Endodermal cell (in vitro differentiated cells): ENCODE measurements around the gene CES4A. TPM values are rescaled to one million over a fixed set of nuclear protein-coding genes. Genes with fewer than 3 reads are reported as not detected.
"Not testable (repeated sequence)": the region's sequence is repeated elsewhere in the genome, so short reads cannot be mapped to it uniquely, and the experiment has no call there.

Experiments used
- DNase-seq: peaks from one replicate; pipeline ENCODE4 v3.0.0-alpha.2; 2017
- H3K27ac ChIP-seq: 2 replicates; pipeline ENCODE4 v1.5.1; 2013; ENCODE audit warnings: mild to moderate bottlenecking, low read depth, low read length, moderate library complexity
- H3K27me3 ChIP-seq: 2 replicates; pipeline ENCODE4 v1.6.1; 2013; ENCODE audit warnings: mild to moderate bottlenecking, low read length, moderate library complexity; ENCODE audit not compliant: insufficient read depth, control insufficient read depth, poor library complexity, severe bottlenecking
- H3K36me3 ChIP-seq: 2 replicates; pipeline ENCODE4 v1.7.0; 2013; ENCODE audit warnings: mild to moderate bottlenecking, low read length, moderate library complexity; ENCODE audit not compliant: control insufficient read depth, insufficient read depth
- H3K4me1 ChIP-seq: one replicate; pipeline ENCODE4 v1.7.0; 2013; ENCODE audit warnings: low read length; ENCODE audit not compliant: control insufficient read depth, insufficient read depth
- H3K4me3 ChIP-seq: 2 replicates; pipeline ENCODE4 v1.5.1; 2013; ENCODE audit warnings: mild to moderate bottlenecking, low read length, moderate library complexity
- H3K9ac ChIP-seq: 2 replicates; pipeline ENCODE4 v1.6.1; 2013; ENCODE audit warnings: mild to moderate bottlenecking, low read length, moderate library complexity; ENCODE audit not compliant: poor library complexity, severe bottlenecking; ENCODE audit errors: extremely low read depth
- H3K9me3 ChIP-seq: 2 replicates; pipeline ENCODE4 v1.6.1; 2013; ENCODE audit warnings: mild to moderate bottlenecking, low read length, moderate library complexity; ENCODE audit not compliant: control insufficient read depth
- H3K27ac Mint-ChIP-seq: 2 replicates; pipeline ENCODE4 v1.8.0; 2020; ENCODE audit warnings: mixed read lengths
- H3K27me3 Mint-ChIP-seq: 2 replicates; pipeline ENCODE4 v1.8.0; 2021; ENCODE audit warnings: mild to moderate bottlenecking, mixed read lengths; ENCODE audit not compliant: insufficient read depth
- H3K36me3 Mint-ChIP-seq: 2 replicates; pipeline ENCODE4 v1.8.0; 2020; ENCODE audit warnings: low read depth, mixed read lengths
- H3K4me1 Mint-ChIP-seq: 2 replicates; pipeline ENCODE4 v1.8.0; 2020; ENCODE audit warnings: mixed read lengths
- H3K4me3 Mint-ChIP-seq: 2 replicates; pipeline ENCODE4 v1.8.0; 2020; ENCODE audit warnings: mild to moderate bottlenecking, moderate library complexity, mixed read lengths
- H3K9me3 Mint-ChIP-seq: 2 replicates; pipeline ENCODE4 v1.8.0; 2020; ENCODE audit warnings: mild to moderate bottlenecking, mixed read lengths
- CTCF ChIP-seq: fragments of 200-600 bp; sonication (generic); conservative IDR thresholded peaks from 2 replicates; pipeline ENCODE4 v1.5.0; 2021; ENCODE audit warnings: antibody characterized with exemption, mild to moderate bottlenecking
- WGBS, 2 experiments: methylation state at CpG; one replicate each; pipeline versions ENCODE4 v1.1.5 to v1.1.7; 2013; ENCODE audit warnings: missing lambda C conversion rate in 2 of 2, mixed read lengths in 1 of 2; ENCODE audit not compliant: insufficient coverage in 1 of 2, insufficient read length in 1 of 2; 5-methylcytosine and 5-hydroxymethylcytosine counted together
- total RNA-seq, 2 donors: library from RNA; stranded (reverse); fragmentation: NEBNext Ultra II Directional in 1 of 2; extraction: Animal tissue kit (Norgen Biotek cat#: 25700) in 1 of 2; gene quantifications; 2 replicates in 1 of 2; 3 replicates in 1 of 2; pipeline ENCODE4 v1.2.1, GENCODE V29; 2021

The CES4A gene
- total RNA-seq, 2 donors from 2014 or later = 3.0 to 3.8 TPM

- H3K27me3 ChIP-seq = no peaks in the 10 kb centered on the region
- Mint-ChIP-seq H3K9me3 (peaks cover 9% of the 10 kb centered on the region), H3K4me1 (no peaks in the 10 kb centered on the region), H3K36me3 (no peaks in the 10 kb centered on the region), H3K4me3 (no peak overlapping the region), H3K27ac (no peak overlapping the region), H3K27me3 (peaks cover 1% of the 10 kb centered on the region)
- no peaks in the 10 kb centered on the region for H3K36me3 ChIP-seq
- H3K9me3 ChIP-seq = no peaks in the 10 kb centered on the region
- H3K4me1 ChIP-seq = no peaks in the 10 kb centered on the region
- H3K9ac ChIP-seq = no peak overlapping the region
- no peak for TF ChIP-seq CTCF
- no peak overlapping the region for H3K4me3 ChIP-seq
- WGBS, 2 experiments = 75 to 83% methylated on average over 8 to 9 of the region's 9 CpGs
- DNase-seq = peak; percentile 61
- H3K27ac ChIP-seq = no peak overlapping the region
Measured at GRCh38 chr16:66972983-66973382, 15.4 kb upstream of the CES4A start.

GRCh38 chr16:66973716-66974115 is 14.7 kb upstream of the CES4A start:
- Mint-ChIP-seq H3K27me3 (peaks cover 1% of the 10 kb centered on the region), H3K36me3 (no peaks in the 10 kb centered on the region), H3K4me3 (no peak overlapping the region), H3K27ac (no peak overlapping the region), H3K9me3 (peaks cover 9% of the 10 kb centered on the region), H3K4me1 (no peaks in the 10 kb centered on the region)
- no peak for TF ChIP-seq CTCF
- Histone ChIP-seq H3K4me1 (no peaks in the 10 kb centered on the region), H3K36me3 (no peaks in the 10 kb centered on the region), H3K9me3 (no peaks in the 10 kb centered on the region), H3K9ac (no peak overlapping the region), H3K27me3 (no peaks in the 10 kb centered on the region), H3K27ac (no peak overlapping the region), H3K4me3 (no peak overlapping the region)
- 84 to 94% methylated on average over 6 of the region's 6 CpGs for WGBS, 2 experiments
- DNase-seq = no peak

GRCh38 chr16:66974156-66974931 is 14.0 kb upstream of the CES4A start:
- not testable (repeated sequence) for H3K27me3 ChIP-seq, H3K27me3 Mint-ChIP-seq, H3K36me3 ChIP-seq, H3K4me1 ChIP-seq, H3K4me1 Mint-ChIP-seq, H3K27ac ChIP-seq, H3K4me3 Mint-ChIP-seq, H3K9me3 Mint-ChIP-seq, DNase-seq, H3K36me3 Mint-ChIP-seq, H3K4me3 ChIP-seq, H3K27ac Mint-ChIP-seq, H3K9me3 ChIP-seq, H3K9ac ChIP-seq
- WGBS, 2 experiments = 96 to 97% methylated on average over 12 to 31 of the region's 32 CpGs

GRCh38 chr16:66974932-66975246 is 13.5 kb upstream of the CES4A start:
- not testable (repeated sequence) for H3K9ac ChIP-seq, H3K27me3 Mint-ChIP-seq, H3K27ac ChIP-seq, H3K4me1 ChIP-seq, H3K36me3 ChIP-seq, H3K4me3 ChIP-seq, H3K4me3 Mint-ChIP-seq, H3K9me3 Mint-ChIP-seq, H3K4me1 Mint-ChIP-seq, DNase-seq, H3K9me3 ChIP-seq, H3K27ac Mint-ChIP-seq, H3K36me3 Mint-ChIP-seq, H3K27me3 ChIP-seq
- WGBS, 2 experiments = 89 to 92% methylated on average over 9 to 11 of the region's 11 CpGs
